Neuronal stem cell (in vitro differentiated cells): ENCODE measurements around the gene FBF1.

Source experiments
- DNase-seq: peaks from one replicate; pipeline ENCODE4 v3.0.0-alpha.2; 2013; ENCODE audit warnings: low spot score
- H2AFZ ChIP-seq: one replicate; pipeline ENCODE4 v1.6.1; 2013; ENCODE audit warnings: mild to moderate bottlenecking, low read length, inconsistent platforms
- H2AK5ac ChIP-seq: 2 replicates; pipeline ENCODE4 v1.6.1; 2013; ENCODE audit warnings: low read depth, mild to moderate bottlenecking, inconsistent platforms, low read length, moderate library complexity, mixed read lengths
- H2BK120ac ChIP-seq: 2 replicates; pipeline ENCODE4 v1.6.1; 2013; ENCODE audit warnings: low read depth, mild to moderate bottlenecking, inconsistent platforms, low read length, moderate library complexity, mixed read lengths
- H2BK12ac ChIP-seq: one replicate; pipeline ENCODE4 v1.6.1; 2013; ENCODE audit warnings: low read length, inconsistent platforms
- H2BK15ac ChIP-seq: 2 replicates; pipeline ENCODE4 v1.6.1; 2013; ENCODE audit warnings: mild to moderate bottlenecking, low read length, inconsistent platforms, mixed read lengths
- H2BK5ac ChIP-seq: one replicate; pipeline ENCODE4 v1.6.1; 2013; ENCODE audit warnings: inconsistent platforms, mild to moderate bottlenecking, low read length, moderate library complexity
- H3K14ac ChIP-seq: one replicate; pipeline ENCODE4 v1.6.1; 2013; ENCODE audit warnings: low read length, inconsistent platforms
- H3K18ac ChIP-seq: 2 replicates; pipeline ENCODE4 v1.6.1; 2013; ENCODE audit warnings: low read length, inconsistent platforms
- H3K23ac ChIP-seq: 2 replicates; pipeline ENCODE4 v1.6.1; 2013; ENCODE audit warnings: low read depth, mild to moderate bottlenecking, mixed read lengths, low read length, inconsistent platforms; ENCODE audit not compliant: poor library complexity
- H3K27ac ChIP-seq: replicated peaks from 3 replicates; pipeline ENCODE4 v1.5.1; 2013; ENCODE audit warnings: low read length, inconsistent platforms
- H3K27me3 ChIP-seq, 3 experiments: 2 replicates each; pipeline ENCODE4 v1.6.1; 2013; ENCODE audit warnings: low read length in 3 of 3, mild to moderate bottlenecking in 2 of 3, inconsistent platforms in 1 of 3, low read depth in 1 of 3, mixed read lengths in 1 of 3, moderate library complexity in 1 of 3; ENCODE audit not compliant: control insufficient read depth in 3 of 3, insufficient read depth in 3 of 3
- H3K36me3 ChIP-seq, 2 donors: replicated peaks in 1 of 2; 2 replicates each; pipeline ENCODE4 v1.6.1; 2013; ENCODE audit warnings: low read length in 2 of 2; ENCODE audit not compliant: control insufficient read depth in 2 of 2, insufficient read depth in 2 of 2
- H3K4ac ChIP-seq: 2 replicates; pipeline ENCODE4 v1.6.1; 2013; ENCODE audit warnings: inconsistent platforms, mild to moderate bottlenecking, low read length, moderate library complexity
- H3K4me1 ChIP-seq, 2 donors: 1 replicate in 1 of 2; 2 replicates in 1 of 2; pipeline ENCODE4 v1.6.1; 2013; ENCODE audit warnings: low read length in 2 of 2, low read depth in 1 of 2; ENCODE audit not compliant: control insufficient read depth in 2 of 2, insufficient read depth in 1 of 2
- H3K4me2 ChIP-seq: one replicate; pipeline ENCODE4 v1.6.1; 2013; ENCODE audit warnings: mild to moderate bottlenecking, low read length, inconsistent platforms; ENCODE audit not compliant: insufficient read depth, poor library complexity, severe bottlenecking
- H3K4me3 ChIP-seq, 2 donors: 2 replicates each; pipeline ENCODE4 v1.5.1; 2013; ENCODE audit warnings: low read length in 2 of 2, mild to moderate bottlenecking in 2 of 2, inconsistent platforms in 1 of 2, moderate library complexity in 1 of 2
- H3K79me1 ChIP-seq: one replicate; pipeline ENCODE4 v1.6.1; 2013; ENCODE audit warnings: low read depth, mild to moderate bottlenecking, inconsistent platforms, low read length, moderate library complexity
- H3K9ac ChIP-seq: one replicate; pipeline ENCODE4 v1.6.1; 2013; ENCODE audit warnings: mild to moderate bottlenecking, low read depth, low read length, inconsistent platforms; ENCODE audit not compliant: poor library complexity
- H3K9me3 ChIP-seq, 2 donors: replicated peaks in 1 of 2; 2 replicates each; pipeline versions ENCODE3 to v1.6.1; 2013; ENCODE audit warnings: low read length in 2 of 2, mild to moderate bottlenecking in 2 of 2, inconsistent platforms in 1 of 2, low read depth in 1 of 2, mixed read lengths in 1 of 2, moderate library complexity in 1 of 2; ENCODE audit not compliant: control insufficient read depth in 2 of 2, insufficient read depth in 1 of 2
- H4K8ac ChIP-seq: one replicate; pipeline ENCODE4 v1.6.1; 2013; ENCODE audit warnings: low read depth, mild to moderate bottlenecking, inconsistent platforms, low read length, moderate library complexity
- H4K91ac ChIP-seq: one replicate; pipeline ENCODE4 v1.6.1; 2013; ENCODE audit warnings: low read length, low read depth, mild to moderate bottlenecking, inconsistent platforms; ENCODE audit not compliant: poor library complexity
- WGBS, 2 donors: extraction: QIAGEN DNeasy Blood & Tissue Kit; methylation state at CpG; one replicate each; pipeline ENCODE4 v1.1.7; 2013; ENCODE audit warnings: missing lambda C conversion rate in 2 of 2, mixed read lengths in 1 of 2; ENCODE audit not compliant: insufficient read length in 2 of 2, insufficient replicate concordance in 1 of 2; ENCODE audit errors: extremely low coverage in 2 of 2; 5-methylcytosine and 5-hydroxymethylcytosine counted together

FBF1 gene

GRCh38 chr17:75874323-75875181, 66.3 kb downstream of the FBF1 start:
- Histone ChIP-seq H4K91ac (no peak overlapping the region), H3K4me2 (no peak overlapping the region), H3K9ac (no peak overlapping the region)

GRCh38 chr17:75873587-75874322, 67.1 kb downstream of the FBF1 start:
- no CpG with 5 or more reads among the region's 11 CpGs for WGBS, 2 donors
- H3K36me3 ChIP-seq = no peaks in the 10 kb centered on the region
- H4K91ac ChIP-seq = no peak overlapping the region

More at GRCh38 chr17:75874323-75875181, 66.3 kb downstream of the FBF1 start:
- Histone ChIP-seq H2BK5ac (peak overlapping the region; percentile 22), H4K8ac (no peak overlapping the region), H3K36me3 (no peaks in the 10 kb centered on the region), H2AFZ (no peak overlapping the region), H2BK12ac (no peak overlapping the region), H3K23ac (no peak overlapping the region), H2BK15ac (peak overlapping the region; percentile 94), H2AK5ac (peak overlapping the region; percentile 90), H3K14ac (no peak overlapping the region), H3K27ac (no peak overlapping the region), H2BK120ac (no peak overlapping the region), H3K27me3 (peaks cover 14 to 60% (median 37%) of the 10 kb centered on the region in 3 experiments), H3K9me3 (no peaks in the 10 kb centered on the region), H3K4ac (no peak overlapping the region), H3K4me1 (peaks cover 7 to 14% of the 10 kb centered on the region in 2 donors), H3K4me3 (no peak overlapping the region), H3K79me1 (no peaks in the 10 kb centered on the region), H3K18ac (no peak overlapping the region)
- no CpG with 5 or more reads among the region's 38 CpGs for WGBS, 2 donors
- no peak for DNase-seq

GRCh38 chr17:75872434-75873351, 68.1 kb downstream of the FBF1 start:
- Histone ChIP-seq H2BK5ac (peak overlapping the region; percentile 93), H2BK120ac (no peak overlapping the region), H3K4me3 (no peak overlapping the region), H3K23ac (peak overlapping the region; percentile 3), H3K9ac (no peak overlapping the region), H3K27ac (no peak overlapping the region), H3K9me3 (no peaks in the 10 kb centered on the region), H3K36me3 (no peaks in the 10 kb centered on the region), H3K79me1 (no peaks in the 10 kb centered on the region), H3K4me2 (no peak overlapping the region), H3K14ac (no peak overlapping the region), H2AFZ (no peak overlapping the region), H2AK5ac (peak overlapping the region; percentile 74), H2BK15ac (peak overlapping the region; percentile 78), H3K4me1 (peaks cover 8 to 18% of the 10 kb centered on the region in 2 donors), H3K4ac (no peak overlapping the region), H2BK12ac (no peak overlapping the region), H4K91ac (no peak overlapping the region), H4K8ac (peak overlapping the region; percentile 19), H3K27me3 (peaks cover 9 to 42% (median 20%) of the 10 kb centered on the region in 3 experiments), H3K18ac (peak overlapping the region; percentile 44)
- WGBS, 2 donors = no CpG with 5 or more reads among the region's 13 CpGs
- no peak for DNase-seq

More at GRCh38 chr17:75873587-75874322, 67.1 kb downstream of the FBF1 start:
- Histone ChIP-seq H3K14ac (no peak overlapping the region), H3K4me3 (no peak overlapping the region), H3K18ac (no peak overlapping the region), H3K9ac (no peak overlapping the region), H2BK120ac (no peak overlapping the region), H2BK5ac (peak overlapping the region; percentile 22), H4K8ac (no peak overlapping the region), H2AK5ac (no peak overlapping the region), H3K9me3 (no peaks in the 10 kb centered on the region), H3K27ac (no peak overlapping the region), H3K4me1 (peaks cover 8 to 18% of the 10 kb centered on the region in 2 donors), H2AFZ (no peak overlapping the region), H3K4ac (no peak overlapping the region), H3K4me2 (no peak overlapping the region), H2BK15ac (peak overlapping the region; percentile 94), H3K27me3 (peaks cover 14 to 52% (median 31%) of the 10 kb centered on the region in 3 experiments), H3K23ac (no peak overlapping the region), H2BK12ac (no peak overlapping the region), H3K79me1 (no peaks in the 10 kb centered on the region)
- no peak for DNase-seq
